Measurements from ENCODE around the gene TMEM212. TPM values are rescaled to one million over a fixed set of nuclear protein-coding genes. Genes with fewer than 3 reads are reported as not detected.

The TMEM212 gene
- total and polyA plus RNA-seq, 2 donors (not counting 3 experiments of a cell fraction or from before 2014, with no cell fraction given), result not detected

GRCh38 chr3:171845481-171846284 lies 2.5 kb downstream of the TMEM212 start:
- no peak overlapping the region for H3K4me2 ChIP-seq (ENCODE audit: insufficient read depth, low read length)
- H3K4me1 ChIP-seq (ENCODE audit: control insufficient read depth, extremely low read depth, insufficient read depth, low read length), result peaks cover 39% of the 10 kb centered on the region
- no peaks in the 10 kb centered on the region for H4K20me1 ChIP-seq (replicated peaks; ENCODE audit: control insufficient read depth, extremely low read depth, insufficient read depth, low read length)
- H3K9ac ChIP-seq (replicated peaks; ENCODE audit: extremely low read depth, insufficient read depth, low read length), result no peak overlapping the region
- POLR2A ChIA-PET, result no interaction called here
- DNase-seq (ENCODE audit: low read depth, low spot score), result no peak
- no peaks in the 10 kb centered on the region for H3K9me1 ChIP-seq (replicated peaks; ENCODE audit: control insufficient read depth, extremely low read depth, insufficient read depth, low read length)
- H3K27ac ChIP-seq (ENCODE audit: insufficient read depth, low read depth, low read length), result no peak overlapping the region
- no peak overlapping the region for H2AFZ ChIP-seq (ENCODE audit: low read depth, low read length)
- CTCF ChIA-PET, result no interaction called here
- H3K9me3 ChIP-seq (replicated peaks; ENCODE audit: control insufficient read depth, insufficient read depth, low read length), result no peaks in the 10 kb centered on the region
- H3K36me3 ChIP-seq (ENCODE audit: control insufficient read depth in 2 of 2, extremely low read depth in 1 of 2, insufficient read depth in 2 of 2, low read length in 2 of 2), result no peaks in the 10 kb centered on the region
- dilution Hi-C loops (cut with MboI; ENCODE audit: extremely low pct_ligation_motif_present, low sequenced_read_pairs), result no loop called here
- BruUV-seq (replicated peaks), result no TSS peak
- no peaks in the 10 kb centered on the region for H3K79me2 ChIP-seq (ENCODE audit: control insufficient read depth, insufficient read depth, low read length)
- intact Hi-C loops (cut with micrococcal nuclease), result no loop called here
- H3K4me3 ChIP-seq (replicated peaks in 1 of 3; ENCODE audit: insufficient read depth in 1 of 3, low read depth in 1 of 3, low read length in 3 of 3), result no peak overlapping the region
- TF ChIP-seq CTCF (IDR thresholded peaks at IDR 0.05; ENCODE audit: extremely low read depth in 1 of 2, insufficient read depth in 1 of 2, low read depth in 1 of 2, low read length in 2 of 2) (no peak), EZH2 (IDR thresholded peaks at IDR 0.05; ENCODE audit: borderline replicate concordance, low read depth, low read length, severe bottlenecking) (no peak), JUN (IDR thresholded peaks at IDR 0.05; ENCODE audit: borderline replicate concordance, insufficient read depth, insufficient read length, low read depth) (no peak)
- no peak for FAIRE-seq
- no peaks in the 10 kb centered on the region for H3K27me3 ChIP-seq (ENCODE audit: control insufficient read depth in 2 of 2, insufficient read depth in 2 of 2, low read length in 2 of 2)

GRCh38 chr3:171846597-171846996 lies 3.4 kb downstream of the TMEM212 start:
- intact Hi-C loops (cut with micrococcal nuclease), result no loop called here
- peak; percentile 64 for FAIRE-seq

More at GRCh38 chr3:171846597-171846996, 3.4 kb downstream of the TMEM212 start:
- H3K4me2 ChIP-seq (ENCODE audit: insufficient read depth, low read length), result peak overlapping the region; percentile 26
- H3K4me1 ChIP-seq (ENCODE audit: control insufficient read depth, extremely low read depth, insufficient read depth, low read length), result peaks cover 39% of the 10 kb centered on the region
- no peaks in the 10 kb centered on the region for H3K36me3 ChIP-seq (ENCODE audit: control insufficient read depth in 2 of 2, extremely low read depth in 1 of 2, insufficient read depth in 2 of 2, low read length in 2 of 2)
- CTCF ChIA-PET, result interaction anchor here (1.0 kb wide), 1 partner anchor 14 kb away, joined by 3 read pairs; no protein-coding TSS in a partner anchor
- DNase-seq (ENCODE audit: low read depth, low spot score), result peak; percentile 69
- H4K20me1 ChIP-seq (replicated peaks; ENCODE audit: control insufficient read depth, extremely low read depth, insufficient read depth, low read length), result no peaks in the 10 kb centered on the region
- dilution Hi-C loops (cut with MboI; ENCODE audit: extremely low pct_ligation_motif_present, low sequenced_read_pairs), result no loop called here
- H3K9me1 ChIP-seq (replicated peaks; ENCODE audit: control insufficient read depth, extremely low read depth, insufficient read depth, low read length), result no peaks in the 10 kb centered on the region
- no peak overlapping the region for H3K27ac ChIP-seq (ENCODE audit: insufficient read depth, low read depth, low read length)
- no peaks in the 10 kb centered on the region for H3K79me2 ChIP-seq (ENCODE audit: control insufficient read depth, insufficient read depth, low read length)
- H2AFZ ChIP-seq (ENCODE audit: low read depth, low read length), result no peak overlapping the region
- BruUV-seq (replicated peaks), result no TSS peak
- H3K4me3 ChIP-seq (replicated peaks in 1 of 3; ENCODE audit: insufficient read depth in 1 of 3, low read depth in 1 of 3, low read length in 3 of 3), result no peak overlapping the region
- no peaks in the 10 kb centered on the region for H3K9me3 ChIP-seq (replicated peaks; ENCODE audit: control insufficient read depth, insufficient read depth, low read length)
- POLR2A ChIA-PET, result no interaction called here
- TF ChIP-seq CTCF (IDR thresholded peaks at IDR 0.05; ENCODE audit: extremely low read depth in 1 of 2, insufficient read depth in 1 of 2, low read depth in 1 of 2, low read length in 2 of 2) (no peak), FOS (IDR thresholded peaks at IDR 0.05; ENCODE audit: borderline replicate concordance, insufficient read depth, low read length) (peak; percentile 68), MAX (IDR thresholded peaks at IDR 0.05; ENCODE audit: insufficient read depth, insufficient read length) (no peak), POLR2A (IDR thresholded peaks at IDR 0.05; ENCODE audit: low read depth, low read length) (no peak)
- no peak overlapping the region for H3K9ac ChIP-seq (replicated peaks; ENCODE audit: extremely low read depth, insufficient read depth, low read length)
- no peaks in the 10 kb centered on the region for H3K27me3 ChIP-seq (ENCODE audit: control insufficient read depth in 2 of 2, insufficient read depth in 2 of 2, low read length in 2 of 2)

Measured in endothelial cell of umbilical vein (primary cell).